ENCODE data around the gene PXYLP1. TPM values are rescaled to one million over a fixed set of nuclear protein-coding genes. Genes with fewer than 3 reads are reported as not detected.

Gene PXYLP1
- total and polyA plus RNA-seq, 9 of the 15 experiments (the other 6 are each of a cell fraction or from before 2014, with no cell fraction given) = 0.80 to 2.9 (median 1.3) TPM

DNA sequence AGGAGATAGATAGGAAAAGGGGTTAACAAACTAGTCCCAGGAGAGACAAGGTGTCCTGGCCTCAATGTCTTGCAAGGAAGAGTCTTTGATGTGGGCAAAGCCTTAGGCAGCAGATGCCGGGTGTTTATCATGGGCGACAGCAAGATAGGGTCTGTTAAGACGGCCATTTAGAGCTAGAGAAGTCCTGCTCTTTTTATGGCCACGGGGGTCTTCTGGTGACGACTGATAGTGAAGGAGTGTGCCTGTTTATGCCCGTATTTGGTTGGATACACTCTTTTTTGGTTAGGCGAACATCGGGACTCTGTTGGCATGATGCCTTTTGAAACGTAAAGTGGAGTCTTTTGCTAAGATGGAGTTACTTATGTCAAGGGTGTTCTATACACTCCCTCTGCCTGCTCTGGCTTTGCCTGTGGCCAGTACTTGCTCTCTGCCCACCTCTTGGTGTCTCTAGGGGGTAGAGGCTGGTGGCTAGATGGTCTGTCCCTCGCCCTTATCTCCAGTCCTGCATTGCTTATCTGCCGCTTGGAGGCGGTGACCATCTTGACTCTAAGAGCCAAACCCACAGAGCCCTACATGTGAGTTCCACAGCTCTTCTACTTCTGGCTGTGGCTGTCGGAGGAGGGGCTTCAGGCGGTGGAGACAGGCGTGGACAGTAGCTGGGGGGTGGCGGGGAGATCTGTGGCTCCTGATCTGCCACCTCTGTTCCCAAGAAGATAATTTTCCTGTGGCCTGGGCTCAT is 80.9 kb downstream of the PXYLP1 start (continued):
- no peak; the same call in 1 of the 2 replicates for TF ChIP-seq CREB1 (IDR thresholded peaks at IDR 0.05)
- no peak for TF ChIP-seq CREB1 (CRISPR knock-in tag; IDR thresholded peaks at IDR 0.05)
- TF ChIP-seq EP400 (IDR thresholded peaks at IDR 0.05) = peak; percentile 17; the same call in 1 of the 2 replicates
- no peak for TF ChIP-seq ARID2 (IDR thresholded peaks at IDR 0.05)
- no peak for TF ChIP-seq FOXK1 (CRISPR knock-in tag; IDR thresholded peaks at IDR 0.05; ENCODE audit: borderline replicate concordance)
- peak; percentile 92 for TF ChIP-seq TCF7 (IDR thresholded peaks at IDR 0.05; ENCODE audit: borderline replicate concordance)
- no peak for TF ChIP-seq WHSC1 (IDR thresholded peaks at IDR 0.05; ENCODE audit: low read length)
- no peak for TF ChIP-seq ZNF263 (CRISPR knock-in tag; IDR thresholded peaks at IDR 0.05; ENCODE audit: borderline replicate concordance)
- TF ChIP-seq SMAD4 (CRISPR knock-in tag; conservative IDR thresholded peaks at IDR 0.05) = peak; percentile 100
- TF ChIP-seq KLF1 (tag; IDR thresholded peaks at IDR 0.05) = peak; percentile 98
- no peak for TF ChIP-seq PRMT5 (CRISPR knock-in tag; IDR thresholded peaks at IDR 0.05)
- peak; percentile 83 for TF ChIP-seq DPF2 (IDR thresholded peaks at IDR 0.05)
- 0 out of 2 replicates have a peak, but pooled peaks have one; percentile 14 for TF ChIP-seq POLR2G (IDR thresholded peaks at IDR 0.05; ENCODE audit: low read depth, low read length)
- TF ChIP-seq, protein P1, sequence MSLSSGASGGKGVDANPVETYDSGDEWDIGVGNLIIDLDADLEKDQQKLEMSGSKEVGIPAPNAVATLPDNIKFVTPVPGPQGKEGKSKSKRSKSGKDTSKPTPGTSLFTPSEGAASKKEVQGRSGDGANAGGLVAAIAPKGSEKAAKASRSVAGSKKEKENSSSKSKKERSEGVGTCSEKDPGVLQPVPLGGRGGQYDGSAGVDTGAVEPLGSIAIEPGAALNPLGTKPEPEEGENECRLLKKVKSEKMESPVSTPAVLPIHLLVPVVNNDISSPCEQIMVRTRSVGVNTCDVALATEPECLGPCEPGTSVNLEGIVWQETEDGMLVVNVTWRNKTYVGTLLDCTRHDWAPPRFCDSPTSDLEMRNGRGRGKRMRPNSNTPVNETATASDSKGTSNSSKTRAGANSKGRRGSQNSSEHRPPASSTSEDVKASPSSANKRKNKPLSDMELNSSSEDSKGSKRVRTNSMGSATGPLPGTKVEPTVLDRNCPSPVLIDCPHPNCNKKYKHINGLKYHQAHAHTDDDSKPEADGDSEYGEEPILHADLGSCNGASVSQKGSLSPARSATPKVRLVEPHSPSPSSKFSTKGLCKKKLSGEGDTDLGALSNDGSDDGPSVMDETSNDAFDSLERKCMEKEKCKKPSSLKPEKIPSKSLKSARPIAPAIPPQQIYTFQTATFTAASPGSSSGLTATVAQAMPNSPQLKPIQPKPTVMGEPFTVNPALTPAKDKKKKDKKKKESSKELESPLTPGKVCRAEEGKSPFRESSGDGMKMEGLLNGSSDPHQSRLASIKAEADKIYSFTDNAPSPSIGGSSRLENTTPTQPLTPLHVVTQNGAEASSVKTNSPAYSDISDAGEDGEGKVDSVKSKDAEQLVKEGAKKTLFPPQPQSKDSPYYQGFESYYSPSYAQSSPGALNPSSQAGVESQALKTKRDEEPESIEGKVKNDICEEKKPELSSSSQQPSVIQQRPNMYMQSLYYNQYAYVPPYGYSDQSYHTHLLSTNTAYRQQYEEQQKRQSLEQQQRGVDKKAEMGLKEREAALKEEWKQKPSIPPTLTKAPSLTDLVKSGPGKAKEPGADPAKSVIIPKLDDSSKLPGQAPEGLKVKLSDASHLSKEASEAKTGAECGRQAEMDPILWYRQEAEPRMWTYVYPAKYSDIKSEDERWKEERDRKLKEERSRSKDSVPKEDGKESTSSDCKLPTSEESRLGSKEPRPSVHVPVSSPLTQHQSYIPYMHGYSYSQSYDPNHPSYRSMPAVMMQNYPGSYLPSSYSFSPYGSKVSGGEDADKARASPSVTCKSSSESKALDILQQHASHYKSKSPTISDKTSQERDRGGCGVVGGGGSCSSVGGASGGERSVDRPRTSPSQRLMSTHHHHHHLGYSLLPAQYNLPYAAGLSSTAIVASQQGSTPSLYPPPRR (CRISPR knock-in tag; IDR thresholded peaks at IDR 0.05; ENCODE audit: borderline replicate concordance) = 0 out of 2 replicates have a peak, but pooled peaks have one; percentile 8
- 0 out of 4 replicates have a peak, but pooled peaks of 1 of the 2 experiments have one; percentile 39 for TF ChIP-seq KDM4B (IDR thresholded peaks at IDR 0.05; ENCODE audit: borderline replicate concordance in 2 of 2, low read depth in 1 of 2)
- no peak for TF ChIP-seq SRSF7 (optimal IDR thresholded peaks at IDR 0.05; ENCODE audit: low read depth, low read length)
- TF ChIP-seq, protein P2, sequence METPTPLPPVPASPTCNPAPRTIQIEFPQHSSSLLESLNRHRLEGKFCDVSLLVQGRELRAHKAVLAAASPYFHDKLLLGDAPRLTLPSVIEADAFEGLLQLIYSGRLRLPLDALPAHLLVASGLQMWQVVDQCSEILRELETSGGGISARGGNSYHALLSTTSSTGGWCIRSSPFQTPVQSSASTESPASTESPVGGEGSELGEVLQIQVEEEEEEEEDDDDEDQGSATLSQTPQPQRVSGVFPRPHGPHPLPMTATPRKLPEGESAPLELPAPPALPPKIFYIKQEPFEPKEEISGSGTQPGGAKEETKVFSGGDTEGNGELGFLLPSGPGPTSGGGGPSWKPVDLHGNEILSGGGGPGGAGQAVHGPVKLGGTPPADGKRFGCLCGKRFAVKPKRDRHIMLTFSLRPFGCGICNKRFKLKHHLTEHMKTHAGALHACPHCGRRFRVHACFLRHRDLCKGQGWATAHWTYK (CRISPR knock-in tag; IDR thresholded peaks at IDR 0.05) = peak; percentile 100
- TF ChIP-seq ZNF274 (IDR thresholded peaks at IDR 0.05; ENCODE audit: borderline replicate concordance, low read depth, low read length) = no peak
- no peak for TF ChIP-seq SNIP1 (IDR thresholded peaks at IDR 0.05; ENCODE audit: low read depth)
- peak; percentile 93 for TF ChIP-seq NFE2L1 (tag; IDR thresholded peaks at IDR 0.05; ENCODE audit: borderline replicate concordance, low read depth)
- TF ChIP-seq NEUROD1 (IDR thresholded peaks at IDR 0.05; ENCODE audit: borderline replicate concordance, low read depth, low read length, partially characterized antibody) = peak; percentile 44
- peak; percentile 29; the same call in 1 of the 2 replicates for TF ChIP-seq EP300 (IDR thresholded peaks at IDR 0.05; ENCODE audit: low read length)
- peak; percentile 68; the same call in 1 of the 2 replicates for TF ChIP-seq ZBTB7A (IDR thresholded peaks at IDR 0.05; ENCODE audit: borderline replicate concordance, control insufficient read depth, low read depth, low read length)

Data from K562 (cell line).